Measurements from ENCODE around the gene KCNH6.

KCNH6 gene

GRCh38 chr17:63563339-63563738 lies 40.2 kb downstream of the KCNH6 start:
- DNase-seq, result no peak

GRCh38 chr17:63564562-63564961 lies 41.4 kb downstream of the KCNH6 start:
- DNase-seq, result no peak

DNA sequence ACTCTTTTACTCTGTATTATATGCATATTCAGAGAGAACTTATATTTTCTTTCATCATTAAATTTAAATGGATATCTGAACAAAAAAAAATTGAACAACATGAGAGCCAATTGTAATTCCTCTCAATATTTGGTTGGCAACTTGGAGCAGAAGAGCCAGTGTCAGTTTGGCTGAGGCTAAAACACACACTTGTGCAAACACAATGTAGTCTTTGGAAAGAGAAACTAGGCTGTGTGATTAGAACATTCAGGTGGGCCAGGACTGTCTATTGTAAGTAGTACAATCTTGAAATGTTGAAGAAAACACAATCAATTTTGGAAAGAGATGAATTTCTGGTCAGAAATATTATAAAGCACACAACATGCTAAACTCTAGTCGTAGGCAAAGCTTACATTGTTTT lies 44.1 kb downstream of the KCNH6 start:
- DNase-seq, result no peak

DNA sequence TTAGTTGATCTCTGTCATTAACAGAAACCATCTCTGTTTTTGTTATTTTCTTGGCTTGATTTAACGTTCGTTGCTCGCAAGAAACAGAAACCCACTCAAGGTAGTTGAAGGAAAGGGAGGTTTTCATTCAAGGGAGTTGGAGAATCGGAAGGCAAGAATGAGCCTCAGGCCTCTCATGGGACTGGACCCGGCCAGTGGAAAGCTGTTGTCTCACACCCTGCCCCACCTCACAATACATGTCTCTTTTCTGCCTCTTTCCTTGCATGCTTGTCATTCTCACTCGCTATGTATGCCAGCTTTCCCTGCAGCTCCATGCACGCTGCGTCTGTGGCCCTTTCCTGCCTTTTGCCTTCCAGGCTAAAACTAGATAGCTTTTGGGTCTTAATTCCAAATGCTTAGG lies 45.4 kb downstream of the KCNH6 start:
- DNase-seq, result no peak

DNA sequence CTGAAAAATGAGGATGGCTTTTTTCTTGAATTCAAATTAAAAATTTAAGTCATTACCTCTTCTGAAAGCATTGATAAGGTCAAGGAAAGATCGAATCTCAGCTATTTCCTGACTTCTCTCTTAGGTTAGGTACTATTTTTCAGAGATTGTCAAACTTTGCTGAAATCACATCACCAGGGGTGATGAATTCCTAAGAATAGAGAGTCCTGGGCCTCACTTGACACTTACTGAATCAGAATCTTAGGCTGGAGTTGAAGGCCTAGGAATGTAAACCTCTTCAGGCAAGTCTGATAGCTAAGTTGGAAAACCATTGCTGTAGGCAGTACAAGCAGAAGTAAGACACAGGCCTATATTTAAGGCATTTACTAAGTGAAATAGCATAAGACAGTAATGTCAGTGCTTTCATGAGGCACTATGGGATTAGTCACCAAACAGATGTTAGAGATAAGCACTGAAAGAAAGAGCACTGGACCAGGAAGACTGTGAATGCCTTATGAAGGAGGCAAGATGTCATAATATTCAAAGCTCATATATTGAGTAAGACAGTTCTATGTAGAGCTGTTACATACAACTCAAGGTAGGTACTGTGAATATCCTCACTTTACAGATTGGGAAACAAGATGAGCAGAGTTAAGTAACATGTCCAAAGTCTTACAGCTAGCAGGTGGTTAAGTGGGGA lies 48.6 kb downstream of the KCNH6 start:
- no peak for DNase-seq

DNA sequence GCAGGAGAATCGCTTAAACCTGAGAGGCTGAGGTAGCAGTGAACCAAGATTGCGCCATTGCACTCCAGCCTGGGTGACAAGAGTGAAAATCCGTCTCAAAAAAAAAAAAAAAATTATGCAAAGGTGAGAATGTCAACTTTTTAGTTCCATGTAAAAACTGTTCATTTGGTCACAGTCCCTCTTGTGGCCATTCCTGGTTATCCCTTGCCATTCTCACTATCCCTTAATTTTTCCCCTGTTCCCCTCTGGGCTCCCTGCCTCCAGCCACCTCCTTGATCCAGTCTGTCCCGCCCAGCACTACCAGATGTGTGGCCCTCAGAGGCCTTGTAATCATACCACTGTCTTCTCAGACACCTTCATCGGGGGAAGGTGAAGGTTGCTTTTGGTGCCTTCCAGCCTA lies 50.5 kb downstream of the KCNH6 start:
- DNase-seq, result no peak

GRCh38 chr17:63578027-63578768 lies 55.0 kb downstream of the KCNH6 start:
- DNase-seq, result no peak

- DNase-seq, result no peak
Observed at GRCh38 chr17:63578769-63579111, 55.6 kb downstream of the KCNH6 start.

GRCh38 chr17:63579633-63580032 lies 56.5 kb downstream of the KCNH6 start:
- no peak for DNase-seq

GRCh38 chr17:63587770-63588169 lies 64.6 kb downstream of the KCNH6 start:
- DNase-seq, result no peak

DNA sequence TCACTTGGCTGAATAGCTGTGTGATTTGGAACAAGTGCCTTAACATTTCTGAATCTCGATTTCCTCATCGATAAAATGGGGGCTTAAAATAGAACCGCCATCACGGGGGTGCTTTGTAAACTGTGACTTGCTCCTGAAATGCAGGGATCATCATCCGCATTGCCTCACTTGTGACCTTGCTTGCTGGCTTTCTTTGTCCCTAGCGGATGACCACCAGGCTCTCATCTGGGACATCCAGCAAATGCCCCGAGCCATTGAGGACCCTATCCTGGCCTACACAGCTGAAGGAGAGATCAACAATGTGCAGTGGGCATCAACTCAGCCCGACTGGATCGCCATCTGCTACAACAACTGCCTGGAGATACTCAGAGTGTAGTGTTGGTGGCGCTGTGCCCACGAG lies 65.6 kb downstream of the KCNH6 start:
- DNase-seq, result no peak

- no peak for DNase-seq
Observed at GRCh38 chr17:63589646-63590045, 66.5 kb downstream of the KCNH6 start.

DNA sequence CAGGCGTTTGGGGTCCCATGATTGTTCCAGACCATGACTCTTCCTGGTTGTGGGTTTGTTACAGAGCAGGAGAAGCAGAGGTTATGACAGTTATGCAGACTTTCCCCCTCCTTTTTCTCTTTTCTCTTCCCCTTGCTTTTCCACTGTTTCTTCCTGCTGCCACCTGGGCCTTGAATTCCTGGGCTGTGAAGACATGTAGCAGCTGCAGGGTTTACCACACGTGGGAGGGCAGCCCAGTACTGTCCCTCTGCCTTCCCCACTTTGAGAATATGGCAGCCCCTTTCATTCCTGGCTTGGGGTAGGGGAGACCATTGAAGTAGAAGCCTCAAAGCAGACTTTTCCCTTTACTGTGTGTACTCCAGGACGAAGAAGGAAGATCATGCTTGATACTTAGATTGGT lies 69.6 kb downstream of the KCNH6 start:
- no peak for DNase-seq

DNA sequence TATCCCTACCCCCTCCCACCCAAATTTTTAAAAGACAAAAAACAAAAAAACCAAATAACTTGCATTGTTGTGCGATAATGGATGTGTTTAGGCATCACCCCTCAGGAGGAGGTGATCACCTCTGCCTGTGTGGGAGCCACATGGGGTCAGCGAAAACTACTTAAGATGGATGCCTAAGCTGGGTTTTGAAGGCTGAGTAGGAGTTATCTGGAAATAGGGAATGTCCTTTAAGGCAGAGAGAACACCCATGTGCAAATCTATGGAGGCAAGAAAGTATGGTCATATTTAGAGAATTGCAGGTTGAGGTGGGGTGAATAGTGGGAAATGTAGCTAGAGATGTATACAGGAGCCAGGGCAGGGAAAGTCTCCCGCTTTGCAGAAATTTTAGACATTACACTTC lies 72.0 kb downstream of the KCNH6 start:
- DNase-seq, result no peak
